ENCODE data around the gene CDC42EP4. TPM values are rescaled to one million over a fixed set of nuclear protein-coding genes. Genes with fewer than 3 reads are reported as not detected.

Gene CDC42EP4
- 10 to 100 TPM; 13.7 to 24.4 (median 18.1) TPM for total RNA-seq
- 10 to 100 TPM; 10.7 to 24.1 (median 21.7) TPM for polyA plus RNA-seq
- long read RNA-seq, donor 1, transcript CDC42EP4-201 (2 exons, 3,272 nt): major isoform, 24 of 38 reads
- long read RNA-seq, donor 1, partial matches to known transcripts: 0 of 38 reads
- long read RNA-seq, donor 1, other reads (novel, unspliced or antisense): 12 of 38 reads
- long read RNA-seq, donor 2, transcript CDC42EP4-201 (2 exons, 3,272 nt): major isoform, 64 of 87 reads
- long read RNA-seq, donor 2, partial matches to known transcripts: 0 of 87 reads
- long read RNA-seq, donor 2, other reads (novel, unspliced or antisense): 21 of 87 reads

GRCh38 chr17:73311781-73312641 is at the start of gene CDC42EP4:
Gene CDC42EP4 (minus strand): TSS chr17:73312001. CDS start chr17:73286500, 25,501 bp downstream.
- Histone ChIP-seq H3K27me3 (ENCODE audit: insufficient read depth in 3 of 3, low read length in 2 of 3) (no peaks in the 10 kb centered on the region), H3K4me3 (peak within 1 kb of the TSS; percentile 85), H3K4me1 (peaks cover 10% of the 10 kb centered on the region), H3K36me3 (ENCODE audit: insufficient read depth in 1 of 2, low read depth in 1 of 2) (no peaks in the 10 kb centered on the region), H3K9me3 (no peaks in the 10 kb centered on the region), H3K27ac (peak within 1 kb of the TSS; percentile 87)
- TF ChIP-seq CTCF (IDR thresholded peaks at IDR 0.05): no peak
- peak; percentile 91 to 95 (median 94) for ATAC-seq
- intact Hi-C loops (cut with DNase I): loop anchor here (2.0 to 5.0 kb wide), 3 partner anchors 45 to 55 kb away; no protein-coding TSS in a partner anchor
- WGBS, 3 donors: 1 to 2% (median 1%) methylated on average over 62 to 71 of the region's 71 CpGs
- peak; percentile 96 to 97 for DNase-seq

- no peak overlapping the region for H3K27ac ChIP-seq
- peaks cover 0 to 8% (median 0%) of the 10 kb centered on the region in 3 donors for H3K27me3 ChIP-seq (ENCODE audit: insufficient read depth in 3 of 3, low read length in 2 of 3)
- no peaks in the 10 kb centered on the region for H3K9me3 ChIP-seq
- intact Hi-C loops (cut with DNase I): no loop called here
- H3K4me3 ChIP-seq: no peak overlapping the region
- DNase-seq (no peak), ATAC-seq (no peak)
- H3K36me3 ChIP-seq (ENCODE audit: insufficient read depth in 1 of 2, low read depth in 1 of 2): no peaks in the 10 kb centered on the region
- WGBS, 3 donors: 70 to 77% (median 74%) methylated on average over 27 to 29 of the region's 29 CpGs
- no peaks in the 10 kb centered on the region for H3K4me1 ChIP-seq
- no peak for TF ChIP-seq CTCF (IDR thresholded peaks at IDR 0.05)
Measured at GRCh38 chr17:73360961-73361761, 49.4 kb upstream of the CDC42EP4 start.

- no peak overlapping the region for H3K27ac ChIP-seq
- no peak for TF ChIP-seq CTCF (IDR thresholded peaks at IDR 0.05)
- DNase-seq (no peak), ATAC-seq (peak; percentile 32 to 75 (median 58))
- H3K36me3 ChIP-seq (ENCODE audit: insufficient read depth in 1 of 2, low read depth in 1 of 2): no peaks in the 10 kb centered on the region
- intact Hi-C loops (cut with DNase I): loop anchor here in 1 of 2 donors (5.0 kb wide), 1 partner anchor 48 kb away; the partner anchor contains the start of gene CDC42EP4
- H3K9me3 ChIP-seq: no peaks in the 10 kb centered on the region
- H3K4me1 ChIP-seq: no peaks in the 10 kb centered on the region
- H3K4me3 ChIP-seq: no peak overlapping the region
- WGBS, 3 donors: 31 to 61% (median 35%) methylated on average over 7 of the region's 7 CpGs
- peaks cover 0 to 4% (median 0%) of the 10 kb centered on the region in 3 donors for H3K27me3 ChIP-seq (ENCODE audit: insufficient read depth in 3 of 3, low read length in 2 of 3)
Measured at GRCh38 chr17:73359987-73360410, 48.2 kb upstream of the CDC42EP4 start.

- TF ChIP-seq CTCF (IDR thresholded peaks at IDR 0.05): no peak
- H3K9me3 ChIP-seq: no peaks in the 10 kb centered on the region
- H3K4me3 ChIP-seq: no peak overlapping the region
- intact Hi-C loops (cut with DNase I): loop anchor here in 1 of 2 donors (5.0 kb wide), 1 partner anchor 47 kb away; the partner anchor contains the start of gene CDC42EP4
- no peak overlapping the region for H3K27ac ChIP-seq
- 75 to 90% (median 81%) methylated on average over 9 to 10 of the region's 10 CpGs for WGBS, 3 donors
- H3K36me3 ChIP-seq (ENCODE audit: insufficient read depth in 1 of 2, low read depth in 1 of 2): no peaks in the 10 kb centered on the region
- peaks cover 0 to 4% (median 0%) of the 10 kb centered on the region in 3 donors for H3K27me3 ChIP-seq (ENCODE audit: insufficient read depth in 3 of 3, low read length in 2 of 3)
- DNase-seq: no peak
- H3K4me1 ChIP-seq: no peaks in the 10 kb centered on the region
- ATAC-seq: no peak
Measured at GRCh38 chr17:73359352-73359751, 47.6 kb upstream of the CDC42EP4 start.
